ENCODE data around the gene EPHA1. TPM values are rescaled to one million over a fixed set of nuclear protein-coding genes. Genes with fewer than 3 reads are reported as not detected.
"Not testable (repeated sequence)": the region's sequence is repeated elsewhere in the genome, so short reads cannot be mapped to it uniquely, and the experiment has no call there.

The EPHA1 gene
- total RNA-seq, 1 donor from 2014 or later, result 2.6 TPM

DNA sequence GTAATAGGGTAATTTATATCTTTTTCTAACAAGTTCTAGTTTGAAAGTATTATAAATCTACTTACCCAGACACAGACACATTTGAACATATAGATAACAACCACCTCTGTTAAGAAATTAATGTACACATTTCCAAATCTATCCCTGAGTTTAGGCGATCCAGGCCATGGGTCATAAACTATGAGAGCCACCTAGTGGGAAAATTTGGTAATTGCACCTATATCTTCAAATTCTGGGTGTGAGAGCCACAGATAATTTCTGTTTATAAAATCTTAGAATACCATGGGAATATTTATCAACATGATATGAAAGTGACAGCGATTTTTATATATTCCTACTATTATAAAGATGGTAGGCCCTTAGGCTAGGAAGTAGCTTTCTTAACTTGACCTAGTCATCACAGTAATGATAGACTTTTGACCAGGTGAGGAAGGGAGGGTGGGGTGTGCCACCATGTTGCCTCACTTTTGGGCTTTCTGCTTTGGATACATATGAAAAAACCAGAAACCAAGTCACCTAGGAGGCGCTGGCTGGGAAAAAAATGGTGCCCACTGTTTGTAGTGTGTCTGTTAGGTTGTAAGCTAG lies 8.0 kb upstream of the EPHA1 start:
- Histone ChIP-seq H3K4me3 (ENCODE audit: insufficient read depth, low read depth, low read length) (no peak overlapping the region), H2AFZ (ENCODE audit: low read depth, low read length) (no peak overlapping the region), H3K4me2 (ENCODE audit: low read length) (no peak overlapping the region), H3K36me3 (ENCODE audit: insufficient read depth, low read length) (no peaks in the 10 kb centered on the region), H3K79me2 (ENCODE audit: insufficient read depth, low read length) (no peaks in the 10 kb centered on the region), H3K9ac (ENCODE audit: low read length) (no peak overlapping the region), H3K4me1 (ENCODE audit: insufficient read depth, low read length) (peaks cover 4% of the 10 kb centered on the region), H3K27ac (ENCODE audit: low read depth, low read length) (no peak overlapping the region), H3K27me3 (ENCODE audit: insufficient read depth, low read length) (peaks cover 5% of the 10 kb centered on the region), H4K20me1 (ENCODE audit: insufficient read depth, low read length) (no peaks in the 10 kb centered on the region), H3K9me3 (ENCODE audit: insufficient read depth, low read depth, low read length) (no peaks in the 10 kb centered on the region)
- H3K27me3 Mint-ChIP-seq (ENCODE audit: low read depth, unreplicated experiment), result no peaks in the 10 kb centered on the region
- H3K4me3 Mint-ChIP-seq (ENCODE audit: unreplicated experiment), result no peak overlapping the region
- FAIRE-seq (no peak), DNase-seq (ENCODE audit: low read depth) (no peak)
- TF ChIP-seq EZH2 (IDR thresholded peaks at IDR 0.05; ENCODE audit: insufficient read depth, low read length), result no peak
- TF ChIP-seq, protein P1, sequence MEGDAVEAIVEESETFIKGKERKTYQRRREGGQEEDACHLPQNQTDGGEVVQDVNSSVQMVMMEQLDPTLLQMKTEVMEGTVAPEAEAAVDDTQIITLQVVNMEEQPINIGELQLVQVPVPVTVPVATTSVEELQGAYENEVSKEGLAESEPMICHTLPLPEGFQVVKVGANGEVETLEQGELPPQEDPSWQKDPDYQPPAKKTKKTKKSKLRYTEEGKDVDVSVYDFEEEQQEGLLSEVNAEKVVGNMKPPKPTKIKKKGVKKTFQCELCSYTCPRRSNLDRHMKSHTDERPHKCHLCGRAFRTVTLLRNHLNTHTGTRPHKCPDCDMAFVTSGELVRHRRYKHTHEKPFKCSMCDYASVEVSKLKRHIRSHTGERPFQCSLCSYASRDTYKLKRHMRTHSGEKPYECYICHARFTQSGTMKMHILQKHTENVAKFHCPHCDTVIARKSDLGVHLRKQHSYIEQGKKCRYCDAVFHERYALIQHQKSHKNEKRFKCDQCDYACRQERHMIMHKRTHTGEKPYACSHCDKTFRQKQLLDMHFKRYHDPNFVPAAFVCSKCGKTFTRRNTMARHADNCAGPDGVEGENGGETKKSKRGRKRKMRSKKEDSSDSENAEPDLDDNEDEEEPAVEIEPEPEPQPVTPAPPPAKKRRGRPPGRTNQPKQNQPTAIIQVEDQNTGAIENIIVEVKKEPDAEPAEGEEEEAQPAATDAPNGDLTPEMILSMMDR (IDR thresholded peaks at IDR 0.05; ENCODE audit: insufficient read depth, low read depth, low read length), result peak; percentile 73
- H3K9me3 Mint-ChIP-seq (ENCODE audit: unreplicated experiment), result no peaks in the 10 kb centered on the region
- H3K27ac Mint-ChIP-seq (ENCODE audit: unreplicated experiment), result no peak overlapping the region
- no peaks in the 10 kb centered on the region for H3K36me3 Mint-ChIP-seq (ENCODE audit: low read depth, unreplicated experiment)
- H3K4me1 Mint-ChIP-seq (ENCODE audit: low read depth, unreplicated experiment), result peaks cover 9% of the 10 kb centered on the region

DNA sequence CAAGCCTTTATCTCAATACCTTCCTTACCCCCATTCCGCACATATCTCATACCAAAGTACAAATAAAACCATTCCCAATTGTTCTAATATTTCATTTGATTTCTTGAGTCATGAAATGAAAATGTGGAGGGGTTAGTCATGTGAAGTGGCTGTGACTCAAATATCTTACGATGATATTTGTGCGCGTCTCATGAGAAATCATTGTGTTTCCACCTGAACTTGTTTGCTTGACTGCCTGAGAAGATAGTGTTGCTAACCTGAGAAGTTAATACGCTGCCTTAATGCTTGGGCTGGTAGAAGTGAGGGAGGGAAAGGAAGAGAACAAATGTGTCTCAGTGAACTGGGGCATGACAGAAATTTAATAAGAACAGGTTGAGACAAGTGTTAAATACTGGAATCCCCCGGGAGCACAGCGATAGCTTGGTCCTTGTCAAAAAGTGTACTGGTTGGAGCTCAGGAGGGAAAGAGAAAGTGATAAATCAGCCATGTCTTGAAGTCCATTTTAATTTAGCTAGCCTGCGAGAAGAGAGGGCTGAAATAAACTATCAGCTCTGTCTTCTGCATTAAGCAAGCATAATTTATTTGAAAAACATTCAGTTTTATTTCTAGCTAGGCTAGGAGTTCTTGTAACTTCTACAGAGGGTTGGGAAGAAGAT lies 7.2 kb upstream of the EPHA1 start:
- FAIRE-seq (no peak), DNase-seq (ENCODE audit: low read depth) (peak; percentile 62)
- no peak overlapping the region for H2AFZ ChIP-seq (ENCODE audit: low read depth, low read length)
- peak overlapping the region; percentile 20 for H3K4me2 ChIP-seq (ENCODE audit: low read length)
- TF ChIP-seq, protein P1 (IDR thresholded peaks at IDR 0.05; ENCODE audit: insufficient read depth, low read depth, low read length), result no peak
- no peak for TF ChIP-seq EZH2 (IDR thresholded peaks at IDR 0.05; ENCODE audit: insufficient read depth, low read length)
- H3K4me1 Mint-ChIP-seq (ENCODE audit: low read depth, unreplicated experiment), result peaks cover 13% of the 10 kb centered on the region
- H3K4me3 Mint-ChIP-seq (ENCODE audit: unreplicated experiment), result no peak overlapping the region
- no peaks in the 10 kb centered on the region for H3K27me3 Mint-ChIP-seq (ENCODE audit: low read depth, unreplicated experiment)
- no peaks in the 10 kb centered on the region for H3K79me2 ChIP-seq (ENCODE audit: insufficient read depth, low read length)
- no peak overlapping the region for H3K27ac ChIP-seq (ENCODE audit: low read depth, low read length)
- H3K9ac ChIP-seq (ENCODE audit: low read length), result peak overlapping the region; percentile 2
- no peaks in the 10 kb centered on the region for H3K9me3 Mint-ChIP-seq (ENCODE audit: unreplicated experiment)
- peaks cover 5% of the 10 kb centered on the region for H3K27me3 ChIP-seq (ENCODE audit: insufficient read depth, low read length)
- H3K9me3 ChIP-seq (ENCODE audit: insufficient read depth, low read depth, low read length), result no peaks in the 10 kb centered on the region
- H3K4me1 ChIP-seq (ENCODE audit: insufficient read depth, low read length), result peaks cover 4% of the 10 kb centered on the region
- H4K20me1 ChIP-seq (ENCODE audit: insufficient read depth, low read length), result no peaks in the 10 kb centered on the region
- no peaks in the 10 kb centered on the region for H3K36me3 ChIP-seq (ENCODE audit: insufficient read depth, low read length)
- no peaks in the 10 kb centered on the region for H3K36me3 Mint-ChIP-seq (ENCODE audit: low read depth, unreplicated experiment)
- no peak overlapping the region for H3K27ac Mint-ChIP-seq (ENCODE audit: unreplicated experiment)
- no peak overlapping the region for H3K4me3 ChIP-seq (ENCODE audit: insufficient read depth, low read depth, low read length)

DNA sequence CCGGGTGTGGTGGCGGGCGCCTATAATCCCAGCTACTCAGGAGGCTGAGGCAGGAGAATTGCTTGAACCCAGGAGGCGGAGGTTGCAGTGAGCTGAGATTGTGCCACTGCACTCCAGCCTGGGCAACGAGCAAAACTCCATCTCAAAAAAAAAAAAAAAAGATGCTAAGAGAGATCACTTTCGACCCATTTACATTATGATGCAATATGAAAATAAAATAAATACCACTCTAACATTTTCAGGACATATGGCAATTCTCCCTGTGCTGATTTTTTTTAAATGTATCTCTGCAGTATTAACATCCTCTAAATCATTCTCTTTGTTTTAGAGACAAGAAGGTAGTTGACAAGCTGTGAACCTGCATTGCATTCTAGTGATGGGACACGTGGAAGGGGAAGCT lies 6.6 kb upstream of the EPHA1 start:
- not testable (repeated sequence) for H3K27me3 ChIP-seq (ENCODE audit: insufficient read depth, low read length); H2AFZ ChIP-seq (ENCODE audit: low read depth, low read length); H3K27ac Mint-ChIP-seq (ENCODE audit: unreplicated experiment); H3K79me2 ChIP-seq (ENCODE audit: insufficient read depth, low read length); DNase-seq (ENCODE audit: low read depth); H3K4me1 ChIP-seq (ENCODE audit: insufficient read depth, low read length); H3K9me3 ChIP-seq (ENCODE audit: insufficient read depth, low read depth, low read length); H3K27ac ChIP-seq (ENCODE audit: low read depth, low read length); H3K4me3 Mint-ChIP-seq (ENCODE audit: unreplicated experiment); FAIRE-seq; H3K4me2 ChIP-seq (ENCODE audit: low read length); H3K4me3 ChIP-seq (ENCODE audit: insufficient read depth, low read depth, low read length); H3K27me3 Mint-ChIP-seq (ENCODE audit: low read depth, unreplicated experiment); H3K9me3 Mint-ChIP-seq (ENCODE audit: unreplicated experiment); H3K36me3 Mint-ChIP-seq (ENCODE audit: low read depth, unreplicated experiment); H3K9ac ChIP-seq (ENCODE audit: low read length); H4K20me1 ChIP-seq (ENCODE audit: insufficient read depth, low read length); H3K36me3 ChIP-seq (ENCODE audit: insufficient read depth, low read length)
- H3K4me1 Mint-ChIP-seq (ENCODE audit: low read depth, unreplicated experiment), result peaks cover 18% of the 10 kb centered on the region

Data from astrocyte (in vitro differentiated cells and primary cell).